Glomerular endothelial cell (primary cell): ENCODE measurements around the gene JUND. TPM values are rescaled to one million over a fixed set of nuclear protein-coding genes. Genes with fewer than 3 reads are reported as not detected.

Experiments
- DNase-seq: peaks from one replicate; pipeline ENCODE4 v3.0.0-alpha.2; 2011; ENCODE audit warnings: low read depth, low spot score; ENCODE audit errors: extremely low read depth
- total RNA-seq: library from RNA; depleted of rRNA; stranded (reverse); fragments of >200 nt; gene quantifications from 2 replicates; pipeline ENCODE4 v1.2.3, GENCODE V29; 2015

Gene JUND
- total RNA-seq, 1 donor from 2014 or later = 428 TPM

GRCh38 chr19:18271433-18271841 is 10.0 kb downstream of the JUND start:
- DNase-seq = no peak

GRCh38 chr19:18270326-18270725 is 11.1 kb downstream of the JUND start:
- no peak for DNase-seq

GRCh38 chr19:18269070-18269723 is 12.2 kb downstream of the JUND start:
- no peak for DNase-seq

- DNase-seq = no peak
These were observed 14.4 kb downstream of the JUND start for GRCh38 chr19:18266771-18267686.

- DNase-seq = no peak
These were observed 15.8 kb downstream of the JUND start for GRCh38 chr19:18265582-18265981.

- DNase-seq = no peak
These were observed 16.4 kb downstream of the JUND start for GRCh38 chr19:18264971-18265540.

- DNase-seq = no peak
These were observed 17.1 kb downstream of the JUND start for GRCh38 chr19:18264137-18264854.

GRCh38 chr19:18263324-18264136 is 17.9 kb downstream of the JUND start:
- no peak for DNase-seq

- no peak for DNase-seq
These were observed 18.5 kb downstream of the JUND start for GRCh38 chr19:18262917-18263316.

- DNase-seq = no peak
These were observed 19.3 kb downstream of the JUND start for GRCh38 chr19:18262144-18262543.

- no peak for DNase-seq
These were observed 19.9 kb downstream of the JUND start for GRCh38 chr19:18261474-18261873.

- DNase-seq = no peak
These were observed 21.5 kb downstream of the JUND start for GRCh38 chr19:18259893-18260292.

GRCh38 chr19:18257503-18258470 is 23.6 kb downstream of the JUND start:
- no peak for DNase-seq

- DNase-seq = no peak
These were observed 26.6 kb downstream of the JUND start for GRCh38 chr19:18254546-18255503.

GRCh38 chr19:18253716-18254115 is 27.7 kb downstream of the JUND start:
- DNase-seq = no peak

GRCh38 chr19:18253130-18253529 is 28.3 kb downstream of the JUND start:
- no peak for DNase-seq

- DNase-seq = no peak
These were observed 29.1 kb downstream of the JUND start for GRCh38 chr19:18252370-18252717.
